PC-9 (cell line): Measurements from ENCODE around the gene MLST8. TPM values are rescaled to one million over a fixed set of nuclear protein-coding genes. Genes with fewer than 3 reads are reported as not detected.

Source experiments
- BruUV-seq: library from RNA; stranded (reverse); fragments of 400-500 nt; replicated peaks from 2 replicates; lab custom pipeline; 2021; lab: Mats Ljungman, UMichigan
- CTCF ChIA-PET: fragments of 300-600 bp; sonication (Branson Sonifier 250); formaldehyde crosslinking; loops from one replicate; lab custom pipeline; 2022; ENCODE audit warnings: antibody characterized with exemption; lab: Charles Lee
- POLR2A ChIA-PET: fragments of 300-600 bp; sonication (Branson Sonifier 250); formaldehyde crosslinking; loops from one replicate; lab custom pipeline; 2022; ENCODE audit warnings: antibody characterized with exemption; ENCODE audit not compliant: unreplicated experiment; lab: Charles Lee
- DNase-seq, 2 experiments: peaks; one replicate each; pipeline versions ENCODE4 v3.0.0 to v3.0.0-alpha.2; 2015 to 2022; ENCODE audit warnings: mixed read lengths in 1 of 2
- H2AFZ ChIP-seq: fragments of 200-600 bp; sonication (generic); 2 replicates; pipeline ENCODE4 v1.8.1; 2017; ENCODE audit warnings: antibody characterized with exemption
- H3F3A ChIP-seq: fragments of 200-600 bp; sonication (generic); 2 replicates; pipeline ENCODE4 v1.8.1; 2017; ENCODE audit warnings: antibody characterized with exemption, mild to moderate bottlenecking, low read depth; ENCODE audit not compliant: insufficient read depth
- H3K27ac ChIP-seq: fragments of 200-600 bp; sonication (generic); 2 replicates; pipeline ENCODE4 v1.6.1; 2016; ENCODE audit warnings: mixed run types
- H3K27me3 ChIP-seq: fragments of 200-600 bp; sonication (generic); 2 replicates; pipeline ENCODE4 v1.6.1; 2016; ENCODE audit warnings: low read depth, mixed run types; ENCODE audit not compliant: insufficient read depth
- H3K36me3 ChIP-seq: fragments of 200-600 bp; sonication (generic); 2 replicates; pipeline ENCODE4 v1.6.1; 2016; ENCODE audit warnings: low read depth, mixed run types
- H3K4me1 ChIP-seq: fragments of 200-600 bp; sonication (generic); replicated peaks from 2 replicates; pipeline ENCODE4 v1.6.1; 2016; ENCODE audit warnings: mixed run types; ENCODE audit not compliant: insufficient read depth
- H3K4me2 ChIP-seq: fragments of 200-600 bp; sonication (generic); 2 replicates; pipeline ENCODE4 v1.6.1; 2017; ENCODE audit warnings: mixed run types
- H3K4me3 ChIP-seq: fragments of 200-600 bp; sonication (generic); 2 replicates; pipeline ENCODE4 v1.6.1; 2016; ENCODE audit warnings: mixed run types
- H3K79me2 ChIP-seq: fragments of 200-600 bp; sonication (generic); 2 replicates; pipeline ENCODE4 v1.6.1; 2017; ENCODE audit warnings: low read depth, mixed run types
- H3K9me2 ChIP-seq: fragments of 200-600 bp; sonication (generic); 2 replicates; pipeline ENCODE4 v1.8.1; 2017; ENCODE audit warnings: mild to moderate bottlenecking; ENCODE audit not compliant: insufficient read depth
- H3K9me3 ChIP-seq: fragments of 200-600 bp; sonication (generic); 2 replicates; pipeline ENCODE4 v1.8.1; 2016; ENCODE audit warnings: low read depth; ENCODE audit not compliant: insufficient read depth
- H4K20me1 ChIP-seq: fragments of 200-600 bp; sonication (generic); 2 replicates; pipeline ENCODE4 v1.8.1; 2017; ENCODE audit not compliant: insufficient read depth
- EZH2 ChIP-seq: fragments of 200-600 bp; sonication (generic); IDR thresholded peaks from 2 replicates; pipeline ENCODE4 v1.8.0; 2017; ENCODE audit warnings: antibody characterized with exemption, low read depth
- intact Hi-C: fragments of 100-400 bp; cut with micrococcal nuclease; formaldehyde crosslinking; loops from one replicate; pipeline ENCODE4 v1.10.0; 2022; ENCODE audit not compliant: unreplicated experiment
- total RNA-seq: library from RNA; stranded (reverse); gene quantifications from 2 replicates; pipeline ENCODE4 v1.2.3, GENCODE V29; 2021
- TF ChIP-seq, protein P1 (sequence below): fragments of 200-600 bp; sonication (generic); conservative IDR thresholded peaks from 2 replicates; pipeline ENCODE4 v1.6.1; 2017; ENCODE audit warnings: mixed run types, antibody characterized with exemption, mild to moderate bottlenecking, moderate library complexity

Gene MLST8
- total RNA-seq, 1 experiment from 2014 or later, result 66.3 TPM

DNA sequence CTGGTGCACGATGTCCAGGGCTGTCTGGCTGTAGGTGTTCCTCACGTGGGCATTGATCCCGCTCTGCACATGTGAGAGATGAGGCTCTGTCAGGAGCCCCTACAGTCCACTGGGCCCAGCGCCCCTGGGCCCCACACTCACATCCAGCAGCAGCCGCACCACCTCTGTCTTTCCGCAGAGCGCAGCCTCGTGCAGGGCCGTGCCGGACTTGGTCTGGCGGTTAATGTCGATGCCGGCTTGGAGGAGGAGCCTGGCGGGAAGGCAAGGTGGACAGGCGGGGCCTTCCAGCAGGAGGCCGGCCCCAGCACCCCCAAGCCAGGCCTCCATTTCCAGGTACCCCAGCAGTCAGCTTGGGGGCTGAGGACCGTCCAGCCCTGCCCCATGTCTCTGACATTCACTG, 18.0 kb upstream of the MLST8 start:
- no peaks in the 10 kb centered on the region for H3K9me3 ChIP-seq
- CTCF ChIA-PET, result no interaction called here
- H3K27me3 ChIP-seq, result no peaks in the 10 kb centered on the region
- H3K9me2 ChIP-seq, result no peaks in the 10 kb centered on the region
- no peak overlapping the region for H3K4me2 ChIP-seq
- H2AFZ ChIP-seq, result no peak overlapping the region
- DNase-seq, result no peak
- no peak overlapping the region for H3K27ac ChIP-seq
- no peaks in the 10 kb centered on the region for H3K79me2 ChIP-seq
- H4K20me1 ChIP-seq, result no peaks in the 10 kb centered on the region
- TF ChIP-seq, protein P1, sequence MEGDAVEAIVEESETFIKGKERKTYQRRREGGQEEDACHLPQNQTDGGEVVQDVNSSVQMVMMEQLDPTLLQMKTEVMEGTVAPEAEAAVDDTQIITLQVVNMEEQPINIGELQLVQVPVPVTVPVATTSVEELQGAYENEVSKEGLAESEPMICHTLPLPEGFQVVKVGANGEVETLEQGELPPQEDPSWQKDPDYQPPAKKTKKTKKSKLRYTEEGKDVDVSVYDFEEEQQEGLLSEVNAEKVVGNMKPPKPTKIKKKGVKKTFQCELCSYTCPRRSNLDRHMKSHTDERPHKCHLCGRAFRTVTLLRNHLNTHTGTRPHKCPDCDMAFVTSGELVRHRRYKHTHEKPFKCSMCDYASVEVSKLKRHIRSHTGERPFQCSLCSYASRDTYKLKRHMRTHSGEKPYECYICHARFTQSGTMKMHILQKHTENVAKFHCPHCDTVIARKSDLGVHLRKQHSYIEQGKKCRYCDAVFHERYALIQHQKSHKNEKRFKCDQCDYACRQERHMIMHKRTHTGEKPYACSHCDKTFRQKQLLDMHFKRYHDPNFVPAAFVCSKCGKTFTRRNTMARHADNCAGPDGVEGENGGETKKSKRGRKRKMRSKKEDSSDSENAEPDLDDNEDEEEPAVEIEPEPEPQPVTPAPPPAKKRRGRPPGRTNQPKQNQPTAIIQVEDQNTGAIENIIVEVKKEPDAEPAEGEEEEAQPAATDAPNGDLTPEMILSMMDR, result no peak
- no peak for TF ChIP-seq EZH2
- H3K36me3 ChIP-seq, result no peaks in the 10 kb centered on the region
- H3F3A ChIP-seq, result no peaks in the 10 kb centered on the region
- intact Hi-C loops, result no loop called here
- BruUV-seq, result no TSS peak
- H3K4me3 ChIP-seq, result no peak overlapping the region
- H3K4me1 ChIP-seq, result no peaks in the 10 kb centered on the region
- POLR2A ChIA-PET, result no interaction called here

DNA sequence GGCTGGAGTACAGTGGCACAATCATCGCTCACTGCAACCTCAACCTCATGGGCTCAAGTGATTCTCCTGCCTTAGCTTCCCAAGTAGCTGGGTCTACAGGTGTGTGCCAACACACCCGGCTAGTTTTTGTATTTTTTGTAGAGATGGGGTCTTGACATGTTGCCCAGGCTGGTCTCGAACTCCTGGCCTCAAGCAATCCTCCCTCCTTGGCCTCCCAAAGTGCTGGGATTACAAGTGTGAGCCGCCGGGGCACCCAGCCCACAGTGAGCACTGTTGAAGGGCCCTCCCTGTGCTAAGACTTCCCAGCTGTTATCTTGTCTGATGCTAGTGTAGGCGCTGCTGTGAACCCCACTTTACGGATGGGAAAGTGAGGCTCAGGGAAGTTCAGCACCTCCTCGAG, 16.9 kb upstream of the MLST8 start:
- ChIA-PET POLR2A (no interaction called here), CTCF (interaction anchor here (0.7 kb wide), 1 partner anchor 40 kb away, joined by 17 read pairs; no protein-coding TSS in a partner anchor)
- Histone ChIP-seq H3K36me3 (no peaks in the 10 kb centered on the region), H2AFZ (no peak overlapping the region), H3K4me1 (no peaks in the 10 kb centered on the region), H4K20me1 (no peaks in the 10 kb centered on the region), H3K9me2 (no peaks in the 10 kb centered on the region), H3K27ac (no peak overlapping the region), H3K9me3 (no peaks in the 10 kb centered on the region), H3K4me2 (no peak overlapping the region), H3F3A (no peaks in the 10 kb centered on the region), H3K4me3 (no peak overlapping the region), H3K27me3 (no peaks in the 10 kb centered on the region), H3K79me2 (no peaks in the 10 kb centered on the region)
- intact Hi-C loops, result no loop called here
- BruUV-seq, result no TSS peak
- TF ChIP-seq EZH2, result no peak
- TF ChIP-seq, protein P1, result no peak
- no peak for DNase-seq

DNA sequence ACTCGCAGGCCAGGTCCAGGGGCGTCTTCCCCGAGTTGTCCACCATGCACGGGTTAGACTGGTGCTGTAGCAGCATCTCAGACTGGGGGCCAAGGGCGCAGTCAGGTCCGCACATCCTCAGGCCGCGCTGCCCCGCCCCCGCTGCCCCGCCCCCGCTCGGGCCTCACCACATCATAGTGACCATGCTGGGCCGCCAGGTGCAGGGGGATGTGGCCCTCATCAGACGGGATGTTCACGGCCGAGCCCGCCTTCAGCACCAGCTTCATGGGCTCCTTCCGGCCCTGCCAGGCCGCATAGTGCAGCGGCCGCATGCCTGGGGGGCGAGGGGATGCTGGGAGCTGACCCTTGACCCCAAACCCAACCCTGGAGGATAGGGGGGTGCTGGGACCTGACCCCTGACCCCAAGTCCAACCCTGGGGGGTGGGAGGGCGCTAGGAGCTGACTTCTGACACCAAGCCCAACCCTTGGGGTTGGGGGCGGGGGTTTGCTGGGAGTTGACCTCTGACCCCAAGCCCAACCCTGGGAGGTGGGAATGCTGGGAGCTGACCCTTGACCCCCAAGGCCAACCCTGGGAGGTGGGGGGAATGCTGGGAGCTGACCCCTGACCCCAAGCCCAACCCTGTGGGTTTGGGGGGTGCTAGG, 15.9 kb upstream of the MLST8 start:
- Histone ChIP-seq H3K4me2 (no peak overlapping the region), H4K20me1 (no peaks in the 10 kb centered on the region), H3K4me1 (no peaks in the 10 kb centered on the region), H3K36me3 (no peaks in the 10 kb centered on the region), H3K79me2 (no peaks in the 10 kb centered on the region), H3F3A (no peaks in the 10 kb centered on the region), H3K4me3 (no peak overlapping the region), H2AFZ (no peak overlapping the region), H3K27ac (no peak overlapping the region), H3K9me3 (no peaks in the 10 kb centered on the region), H3K9me2 (no peaks in the 10 kb centered on the region), H3K27me3 (no peaks in the 10 kb centered on the region)
- no TSS peak for BruUV-seq
- ChIA-PET CTCF (no interaction called here), POLR2A (no interaction called here)
- intact Hi-C loops, result no loop called here
- DNase-seq, result no peak
- TF ChIP-seq, protein P1, result no peak
- TF ChIP-seq EZH2, result no peak
